CD4-positive, alpha-beta T cell treated with Interferon gamma for 1 hour (primary cell): Measurements from ENCODE around the gene SFMBT1.
"Not testable (repeated sequence)": the region's sequence is repeated elsewhere in the genome, so short reads cannot be mapped to it uniquely, and the experiment has no call there.

Experiments used
- DNase-seq: peaks from one replicate; pipeline ENCODE4 v3.0.0-alpha.2; 2020

Gene SFMBT1

DNA sequence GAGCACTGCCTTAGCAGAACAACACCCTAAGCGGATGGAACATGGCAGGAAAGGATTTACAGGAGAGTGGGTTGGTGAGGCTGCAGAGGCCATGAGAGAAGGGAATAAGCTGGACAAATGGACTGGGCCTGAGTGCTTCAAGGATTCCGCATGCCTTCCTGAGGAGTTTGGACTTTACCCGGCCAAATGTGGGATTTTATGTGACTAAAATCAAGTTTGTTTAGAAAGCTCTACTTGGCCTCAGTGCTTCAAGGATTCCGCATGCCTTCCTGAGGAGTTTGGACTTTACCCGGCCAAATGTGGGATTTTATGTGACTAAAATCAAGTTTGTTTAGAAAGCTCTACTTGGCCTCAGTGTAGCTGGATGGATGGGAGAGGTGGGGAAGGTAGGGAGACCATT is 10.9 kb downstream of the SFMBT1 start:
- not testable (repeated sequence) for DNase-seq

DNA sequence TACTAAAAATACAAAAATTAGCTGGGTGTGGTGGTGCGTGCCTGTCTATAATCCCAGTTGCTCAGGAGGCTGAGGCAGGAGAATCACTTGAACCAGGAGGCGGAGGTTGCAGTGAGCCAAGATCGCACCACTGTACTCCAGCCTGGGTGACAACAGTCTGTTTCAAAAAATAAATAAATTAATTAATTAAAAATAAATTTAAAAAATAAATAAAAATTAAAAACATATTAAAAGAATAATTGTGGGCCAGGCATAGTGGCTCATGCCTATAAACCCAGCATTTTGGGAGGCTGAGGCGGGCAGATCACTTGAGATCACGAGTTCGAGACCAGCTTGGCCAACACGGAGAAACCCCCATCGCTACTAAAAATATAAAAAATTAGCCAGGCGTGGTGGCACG is 11.5 kb downstream of the SFMBT1 start:
- DNase-seq, result not testable (repeated sequence)

DNA sequence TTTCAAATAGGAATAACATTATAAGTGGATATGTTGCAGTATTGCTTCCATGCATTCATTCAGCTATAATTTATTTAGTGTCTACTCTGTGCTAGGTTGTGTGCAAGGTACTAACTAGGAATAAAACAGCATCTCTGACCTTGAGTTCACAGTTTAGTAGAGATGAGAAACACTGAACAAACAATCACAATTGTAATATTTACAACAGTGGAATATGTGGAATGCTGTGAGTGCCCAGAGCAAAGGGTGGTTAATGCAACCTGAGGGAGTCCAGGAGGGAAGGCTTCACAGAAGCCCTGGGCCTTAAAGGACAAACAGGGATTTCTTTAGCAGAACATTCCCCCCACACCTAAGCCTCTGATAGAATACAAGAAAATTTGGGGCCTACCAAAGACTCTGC is 13.3 kb downstream of the SFMBT1 start:
- no peak for DNase-seq

DNA sequence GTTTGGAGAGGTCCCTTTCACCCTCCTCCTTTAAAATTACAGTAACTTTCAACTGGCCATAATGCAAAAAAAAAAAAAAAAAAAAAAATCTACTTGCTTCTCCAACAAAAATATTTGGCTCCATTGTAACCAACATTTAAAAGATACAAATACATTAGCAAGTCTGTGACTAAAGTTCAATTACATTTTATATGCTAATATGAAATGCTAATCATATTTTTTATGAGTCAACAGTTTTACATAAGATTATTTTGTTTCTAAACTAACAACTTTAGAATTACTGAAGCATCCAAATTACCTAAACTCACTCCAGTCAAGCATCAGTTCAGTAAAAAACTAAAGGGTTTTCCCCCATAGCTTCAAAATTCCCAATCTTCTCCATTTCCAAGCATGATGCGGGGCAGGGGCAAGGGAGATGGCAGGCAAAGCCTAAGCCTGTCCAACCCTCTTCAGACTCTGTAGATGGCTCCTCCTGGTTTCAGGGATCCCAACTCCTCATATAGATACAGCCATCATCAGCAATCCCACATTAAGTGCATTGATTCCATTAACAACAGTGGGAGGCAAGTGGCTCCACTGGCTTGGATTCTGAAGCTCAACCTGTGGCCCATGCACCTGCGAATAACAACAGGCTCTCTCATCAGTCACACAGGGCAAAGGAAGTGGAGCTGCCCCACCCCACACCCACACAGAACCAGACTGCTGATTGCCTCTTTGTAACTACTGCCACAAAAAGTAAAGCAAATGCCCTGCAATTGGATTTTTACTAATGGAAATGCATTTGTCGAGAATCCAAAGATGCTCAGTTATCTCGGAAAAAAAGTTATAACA is 15.0 kb downstream of the SFMBT1 start:
- peak; percentile 29 for DNase-seq

DNA sequence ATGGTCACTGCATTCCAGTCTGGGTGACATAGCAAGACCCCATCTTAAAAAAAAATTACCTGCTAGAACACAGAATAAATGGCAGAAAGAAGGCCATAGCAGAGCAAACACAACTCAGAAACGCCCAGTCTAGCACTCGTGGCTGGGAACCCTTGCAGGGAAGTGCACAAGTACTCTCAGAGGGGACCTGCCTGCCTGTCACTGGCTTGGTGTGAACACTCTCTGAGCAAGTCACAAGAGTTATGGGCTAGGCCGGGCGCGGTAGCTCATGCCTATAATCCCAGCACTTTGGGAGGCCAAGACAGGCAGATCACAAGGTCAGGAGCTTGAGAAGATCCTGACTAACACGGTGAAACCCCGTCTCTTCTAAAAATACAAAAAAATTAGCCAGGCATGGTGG is 17.2 kb downstream of the SFMBT1 start:
- no peak for DNase-seq

DNA sequence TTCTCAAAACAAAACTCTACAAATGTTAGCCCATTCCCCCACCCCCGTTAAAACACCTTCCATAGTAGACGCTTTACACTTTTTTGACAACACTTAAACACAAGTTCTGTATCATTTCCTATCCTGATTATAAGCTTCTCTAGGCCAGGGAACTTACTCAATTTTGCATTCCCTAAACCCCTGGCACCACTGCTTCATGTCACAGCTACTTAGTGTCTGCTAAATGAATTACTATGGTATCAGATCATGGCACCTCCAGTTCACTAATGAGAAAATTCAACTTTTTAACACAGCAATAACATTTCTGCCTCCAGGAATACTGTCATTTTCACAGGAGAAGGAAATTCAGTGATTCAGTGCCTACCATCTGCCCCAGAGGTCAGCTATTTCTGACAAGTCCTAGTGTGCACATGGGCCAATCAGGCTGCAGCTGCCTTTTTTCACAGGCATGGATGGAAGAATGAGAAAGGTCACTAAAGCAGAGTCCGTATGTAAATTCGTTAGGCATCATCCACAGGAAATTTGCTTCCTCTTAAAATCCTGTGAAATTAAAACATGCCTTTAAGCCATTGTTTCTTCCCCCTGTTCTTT is 18.5 kb downstream of the SFMBT1 start:
- no peak for DNase-seq

DNA sequence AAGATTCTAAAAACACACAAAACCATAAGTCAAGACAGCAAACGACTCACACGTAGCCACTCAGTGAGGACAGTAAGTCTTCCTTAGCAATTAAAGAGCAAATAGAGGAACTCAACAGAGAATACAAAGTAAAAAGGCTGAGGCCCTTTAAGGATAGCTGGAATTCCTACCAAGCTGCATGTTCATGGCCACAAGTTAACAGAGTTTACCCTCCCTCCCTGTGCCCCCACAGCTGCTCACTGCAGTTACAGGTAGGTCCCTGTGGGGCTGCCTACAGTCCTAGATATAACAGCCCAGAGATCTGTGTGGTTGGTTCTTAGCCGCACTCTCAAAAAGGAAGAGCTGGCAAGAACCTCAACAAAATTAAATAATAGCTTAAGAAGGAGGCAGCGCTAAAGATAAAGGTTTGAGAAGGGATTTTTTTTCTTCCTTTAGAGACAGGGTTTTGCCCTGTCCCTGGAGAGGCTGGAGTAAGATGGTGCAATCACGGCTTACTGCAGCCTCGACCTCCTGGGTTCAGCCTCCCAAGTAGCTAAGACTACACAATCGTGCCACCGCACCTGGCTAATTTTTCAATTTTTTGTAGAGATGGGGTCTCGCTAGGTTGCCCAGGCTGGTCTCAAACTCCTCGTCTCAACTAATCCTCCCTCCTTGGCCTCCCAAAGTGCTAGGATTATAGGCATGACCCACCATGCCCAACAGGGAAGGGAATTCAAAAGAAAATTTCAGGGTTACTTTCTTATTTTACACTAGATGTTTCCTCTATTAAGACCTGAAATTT is 19.3 kb downstream of the SFMBT1 start:
- no peak for DNase-seq

DNA sequence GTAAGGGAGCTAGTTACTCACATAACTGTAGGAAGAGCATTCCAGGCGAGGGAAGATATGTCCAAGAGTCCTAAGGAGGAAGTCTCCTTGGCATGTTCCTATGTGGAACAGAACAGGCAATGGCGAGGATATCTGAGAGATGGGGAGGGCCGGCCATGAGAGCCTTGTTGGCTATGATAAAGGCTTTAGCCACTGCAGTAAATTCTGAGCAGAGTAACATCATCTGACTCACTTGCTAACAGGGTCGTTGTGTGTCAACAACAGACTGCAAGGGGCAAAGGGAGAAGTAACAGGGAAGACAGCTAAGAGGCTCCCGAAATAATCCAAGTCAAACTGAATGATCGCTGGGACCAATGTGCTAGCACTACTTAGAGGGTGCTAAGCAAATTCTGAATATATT is 21.6 kb downstream of the SFMBT1 start:
- DNase-seq, result no peak

DNA sequence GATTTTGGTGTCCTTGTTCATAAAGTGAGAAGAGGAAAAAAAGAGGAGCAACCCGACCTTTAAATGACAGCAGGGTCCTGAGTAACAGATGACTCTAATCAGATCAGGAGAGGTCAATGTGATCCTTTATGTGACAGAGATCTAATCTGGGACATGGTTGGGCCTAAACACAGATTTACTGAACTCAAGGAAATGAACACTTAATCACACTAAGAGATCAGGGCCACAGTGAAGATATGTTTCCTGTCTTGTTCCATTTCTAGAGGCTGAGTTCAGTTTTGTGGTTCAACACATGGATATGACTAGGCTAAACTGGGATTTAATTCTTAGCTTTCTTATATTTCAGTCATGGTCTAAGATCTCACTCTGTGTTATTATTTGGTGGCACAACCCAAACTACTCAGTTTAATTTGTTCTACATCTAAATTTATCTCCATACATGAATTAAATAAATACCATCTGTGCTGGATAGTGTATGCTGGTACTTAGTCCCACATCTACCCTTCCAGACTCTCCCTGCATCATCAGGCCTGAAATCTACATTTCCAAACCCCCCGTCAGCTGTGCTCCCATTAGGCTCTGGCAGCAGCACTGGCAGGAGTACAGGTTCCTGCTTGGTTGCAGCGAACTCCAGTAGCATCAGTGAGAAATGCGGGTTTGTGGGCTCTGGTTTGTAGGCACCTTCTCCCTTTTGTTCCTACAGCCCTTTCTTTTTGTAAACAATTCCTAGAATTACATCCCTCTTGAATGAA is 22.6 kb downstream of the SFMBT1 start:
- DNase-seq, result no peak

DNA sequence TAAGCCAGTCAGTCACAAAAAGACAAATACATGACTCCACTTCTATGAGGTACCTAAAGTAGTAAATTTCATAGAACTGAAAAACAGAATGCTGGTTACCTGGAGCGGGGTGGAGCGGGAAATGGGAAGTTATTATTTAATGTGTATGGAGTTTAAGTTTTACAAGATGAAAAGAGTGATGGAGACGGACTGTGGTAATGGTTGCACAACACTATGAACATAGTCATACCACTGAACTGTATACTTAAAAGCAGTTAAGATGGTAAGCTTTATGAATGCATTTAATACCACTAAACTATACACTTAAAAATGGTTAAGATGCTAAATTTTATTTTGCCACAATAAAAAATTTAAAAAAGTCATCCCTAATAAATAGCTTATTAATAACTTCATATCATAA is 23.2 kb downstream of the SFMBT1 start:
- no peak for DNase-seq

DNA sequence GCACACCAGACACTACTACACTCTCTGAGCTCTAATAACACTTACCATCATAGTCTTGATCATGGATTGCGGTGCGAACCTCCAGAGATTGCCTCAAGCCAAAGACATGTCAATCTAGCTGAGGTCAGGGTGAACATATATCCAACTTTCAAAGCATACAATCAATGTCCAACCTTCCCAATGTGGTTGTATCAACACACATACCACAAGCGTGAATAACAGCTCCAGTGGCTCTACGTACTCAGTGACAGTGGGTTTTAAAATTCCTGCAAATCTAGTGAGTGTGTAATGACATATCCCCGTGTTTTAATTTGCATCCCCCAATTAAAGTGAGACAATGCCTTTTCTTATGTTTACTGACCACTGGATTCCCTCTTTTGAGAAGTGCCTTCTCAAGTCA is 29.6 kb downstream of the SFMBT1 start:
- no peak for DNase-seq

DNA sequence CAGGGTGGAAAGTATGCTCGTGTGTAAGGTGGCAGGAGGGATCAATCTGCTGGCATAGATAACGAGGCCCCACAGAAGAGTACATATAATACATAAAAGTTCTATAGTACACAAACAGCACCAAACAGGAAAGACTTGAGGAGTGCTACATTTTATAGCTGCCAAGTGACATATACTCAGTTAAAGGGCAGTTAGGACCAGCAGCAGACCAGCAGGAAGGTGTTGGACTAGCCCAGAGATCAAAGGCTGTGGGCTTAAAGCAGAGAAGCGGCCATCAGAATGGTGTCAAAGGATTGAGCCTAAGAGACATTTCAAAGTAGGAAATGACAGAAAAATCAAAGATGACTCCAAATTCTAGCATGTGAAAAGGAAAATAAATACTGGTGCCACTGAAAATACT is 34.5 kb downstream of the SFMBT1 start:
- no peak for DNase-seq

DNA sequence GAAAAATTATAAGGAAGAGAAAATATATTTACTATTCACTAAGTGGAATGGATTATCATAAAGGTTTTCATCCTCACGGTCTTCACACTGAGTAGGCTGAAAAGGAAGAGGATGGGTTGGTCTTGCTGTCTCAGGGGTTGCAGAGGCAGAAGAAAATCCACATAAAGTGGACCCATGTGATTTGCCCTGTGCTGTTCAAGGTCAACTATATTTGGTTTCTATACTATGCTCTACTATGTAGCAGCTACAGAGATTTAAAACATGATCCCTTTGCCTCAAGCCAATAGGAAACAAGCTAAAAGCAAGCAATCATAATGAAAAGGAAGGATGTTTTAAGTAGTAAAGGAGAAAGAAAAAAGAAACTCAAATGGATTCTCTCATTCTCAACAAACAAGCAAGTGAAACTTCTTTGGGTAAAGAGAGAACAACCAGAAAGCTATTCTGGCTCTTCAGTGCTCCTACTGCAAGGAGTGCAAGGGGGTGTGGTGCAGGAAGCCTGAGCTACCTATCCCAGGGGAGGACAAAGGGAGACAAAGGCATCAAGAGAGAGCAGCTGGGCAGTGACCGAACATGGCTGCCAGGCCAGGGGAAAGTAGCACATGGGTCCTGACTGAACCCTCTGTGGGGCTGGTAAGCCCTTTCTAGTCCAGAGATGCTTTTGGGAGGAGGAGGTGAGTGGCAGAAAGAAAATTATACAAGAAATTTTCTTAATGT is 35.9 kb downstream of the SFMBT1 start:
- no peak for DNase-seq

DNA sequence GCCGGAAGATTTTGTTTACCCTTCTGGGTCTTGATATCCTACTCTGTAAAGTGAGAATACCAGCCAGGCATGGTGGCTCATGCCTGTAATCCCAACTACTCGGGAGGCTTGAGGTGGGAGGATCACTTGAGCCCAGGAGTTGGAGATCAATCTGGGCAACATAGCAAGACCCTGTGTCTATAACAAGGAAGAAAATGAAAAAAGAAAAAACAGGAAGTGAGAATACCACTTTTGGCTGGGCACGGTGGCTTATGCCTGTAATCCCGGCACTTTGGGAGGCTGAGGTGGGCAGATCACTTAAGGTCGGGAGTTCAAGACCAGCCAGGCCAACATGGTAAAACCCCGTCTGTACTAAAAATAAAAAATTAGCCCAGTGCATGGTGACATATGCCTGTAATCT is 36.9 kb downstream of the SFMBT1 start:
- no peak for DNase-seq

DNA sequence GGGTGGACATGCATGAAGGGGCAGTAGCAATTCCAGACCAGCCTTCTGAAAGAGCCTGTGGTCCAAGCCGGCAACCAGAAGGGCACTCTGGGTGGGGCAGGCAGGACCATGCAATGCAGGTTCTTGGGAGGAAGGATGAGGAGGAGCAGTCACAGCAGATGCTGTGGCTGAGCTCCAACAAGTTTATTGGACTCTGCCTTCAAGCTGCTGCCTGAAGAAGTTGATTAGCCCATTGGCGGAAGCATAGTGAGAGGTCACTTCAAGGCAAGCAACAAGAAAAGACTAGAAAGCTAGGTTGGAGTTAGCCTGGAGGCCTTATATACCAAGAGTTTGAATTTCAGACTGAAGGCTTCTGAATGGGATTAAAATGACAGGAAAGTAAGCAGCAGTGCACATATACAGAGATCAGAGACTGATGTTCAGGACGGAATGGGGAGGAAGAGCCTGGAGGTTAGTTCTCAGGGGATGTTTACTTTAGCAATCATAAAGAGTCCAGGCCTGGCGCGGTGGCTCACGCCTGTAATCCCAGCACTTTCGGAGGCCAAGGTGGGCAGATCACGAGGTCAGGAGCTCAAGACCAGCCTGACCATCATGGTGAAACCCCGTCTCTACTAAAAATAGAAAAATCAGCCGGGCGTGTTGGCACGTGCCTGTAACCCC is 39.9 kb downstream of the SFMBT1 start:
- no peak for DNase-seq

DNA sequence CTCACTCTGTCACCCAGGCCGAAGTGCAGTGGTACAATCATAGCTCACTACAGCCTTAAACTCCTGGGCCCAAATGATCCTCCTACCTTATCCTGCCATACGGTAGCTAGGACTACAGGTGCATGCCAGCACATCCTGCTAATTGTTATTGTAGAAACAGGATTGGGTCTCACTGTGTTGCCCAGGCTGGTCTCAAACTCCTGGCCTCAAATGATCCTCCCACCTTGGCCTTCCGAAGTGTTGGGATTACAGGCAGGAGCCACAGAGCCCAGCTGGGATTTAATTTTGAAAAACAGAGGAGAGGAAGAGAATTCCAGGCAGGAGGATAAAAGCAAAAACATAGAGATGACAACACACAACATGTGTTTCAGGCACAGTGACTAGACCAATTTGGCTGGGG is 40.5 kb downstream of the SFMBT1 start:
- no peak for DNase-seq

DNA sequence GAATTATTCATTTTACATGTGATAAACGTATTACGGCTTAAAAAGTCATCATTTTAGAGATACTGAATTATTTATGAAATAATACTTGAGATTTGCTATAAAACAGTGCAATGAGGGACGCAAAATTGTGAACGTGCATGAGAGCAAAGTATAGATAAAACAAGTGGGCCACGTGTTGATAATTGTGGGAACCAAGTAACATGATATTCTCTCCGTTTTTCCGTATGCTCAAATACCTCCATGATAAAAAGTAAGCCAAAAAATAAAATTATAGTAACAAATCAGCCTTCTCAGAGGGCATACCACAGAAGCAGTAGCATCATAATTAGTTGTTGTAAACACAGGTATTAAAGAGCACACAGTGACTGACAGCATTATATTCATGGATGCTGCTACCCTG is 42.6 kb downstream of the SFMBT1 start:
- DNase-seq, result no peak

DNA sequence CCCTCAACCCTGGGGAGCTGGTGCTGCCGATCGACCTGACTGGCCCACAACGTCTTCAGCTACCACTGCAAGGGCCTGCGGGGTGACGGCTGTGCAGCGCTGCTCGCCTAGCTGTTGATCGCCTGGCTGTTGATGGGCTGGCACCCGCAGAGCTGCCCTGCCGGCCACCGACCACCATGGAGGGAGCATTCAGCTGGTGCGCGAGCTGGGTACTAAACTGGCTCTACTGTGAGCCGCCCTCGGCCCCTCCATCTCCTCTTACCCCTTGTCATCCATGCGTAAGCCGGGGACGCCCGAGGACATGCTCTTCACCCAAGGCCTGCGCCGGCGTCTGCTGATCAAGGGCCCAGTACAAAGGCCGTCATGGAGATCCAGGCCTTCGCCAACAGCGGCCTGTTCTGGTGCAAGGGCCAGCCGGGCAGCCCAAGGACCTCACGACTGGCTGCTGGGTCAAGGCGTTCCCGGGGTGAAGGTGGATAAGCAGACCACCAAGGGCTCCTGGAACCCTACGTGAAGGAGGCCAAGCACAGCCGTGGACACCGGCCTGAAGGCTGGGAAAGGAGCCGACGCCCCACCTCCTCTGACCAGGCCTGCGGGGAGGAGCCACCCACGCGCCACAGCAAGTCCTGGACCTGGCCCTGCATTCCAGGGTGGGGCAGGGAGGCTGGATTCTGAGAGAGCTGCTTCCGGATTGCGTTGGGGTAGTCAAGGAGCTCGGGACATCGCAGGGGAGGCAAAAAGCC is 46.9 kb downstream of the SFMBT1 start:
- no peak for DNase-seq

DNA sequence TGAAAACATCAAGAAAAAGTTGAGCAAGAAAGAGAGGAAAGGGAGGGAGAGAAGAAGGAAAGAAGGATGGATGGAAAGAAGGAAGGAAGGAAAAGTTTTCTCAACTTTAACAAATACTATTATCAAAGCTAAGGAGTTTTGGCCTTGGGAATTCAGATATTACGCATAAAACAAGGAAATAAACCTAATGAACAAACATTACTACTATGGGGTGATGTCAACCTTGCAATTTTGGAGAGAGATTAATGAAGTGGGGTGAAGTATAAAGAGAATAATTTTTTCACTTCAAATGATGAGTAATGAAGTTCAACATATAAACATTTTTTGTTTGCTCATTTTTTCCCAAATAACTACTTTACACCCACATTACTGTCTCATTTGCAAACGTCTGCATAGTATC is 55.2 kb downstream of the SFMBT1 start:
- DNase-seq, result no peak

DNA sequence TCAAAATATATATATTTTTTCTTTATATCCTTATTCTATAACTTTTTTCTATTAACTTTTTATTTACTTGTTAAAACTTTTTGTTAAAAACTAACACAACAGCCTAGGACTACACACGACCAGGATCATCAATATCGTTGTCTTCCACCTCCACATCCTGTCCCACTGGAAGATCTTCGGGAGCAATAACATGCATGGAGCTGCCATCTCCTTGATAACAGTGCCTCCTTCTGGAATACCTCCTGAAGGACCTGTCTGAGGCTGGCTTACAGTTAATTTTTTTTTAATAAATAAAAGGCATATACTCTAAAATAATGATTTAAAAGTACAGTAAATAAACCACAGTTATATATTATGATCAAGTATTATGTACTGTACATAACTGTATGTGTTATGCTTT is 58.9 kb downstream of the SFMBT1 start:
- no peak for DNase-seq

DNA sequence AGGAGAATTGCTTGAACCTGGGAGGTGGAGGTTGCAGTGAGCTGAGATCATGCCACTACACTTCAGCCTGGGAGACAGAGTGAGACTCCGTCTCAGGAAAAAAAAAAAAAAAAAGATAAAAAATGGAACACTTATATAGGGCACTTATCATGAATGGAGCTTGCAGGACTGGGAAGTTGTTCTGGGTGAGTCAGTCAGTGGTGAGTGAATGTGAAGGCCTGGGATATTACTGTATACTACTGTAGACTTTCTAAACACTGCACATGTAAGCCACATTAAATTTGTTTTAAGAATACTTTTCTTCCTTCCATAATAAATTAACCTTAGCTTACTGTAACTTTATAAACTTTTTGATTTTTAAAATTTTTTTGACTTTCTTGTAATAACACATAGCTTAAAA is 59.8 kb downstream of the SFMBT1 start:
- DNase-seq, result no peak
